ENCODE results near the gene BLM. TPM values are rescaled to one million over a fixed set of nuclear protein-coding genes. Genes with fewer than 3 reads are reported as not detected.
A peak's percentile ranks its signal among the peaks of the same experiment; 100 is the strongest.

The BLM gene
- total RNA-seq, 1 donor from 2014 or later: 44.8 TPM

DNA sequence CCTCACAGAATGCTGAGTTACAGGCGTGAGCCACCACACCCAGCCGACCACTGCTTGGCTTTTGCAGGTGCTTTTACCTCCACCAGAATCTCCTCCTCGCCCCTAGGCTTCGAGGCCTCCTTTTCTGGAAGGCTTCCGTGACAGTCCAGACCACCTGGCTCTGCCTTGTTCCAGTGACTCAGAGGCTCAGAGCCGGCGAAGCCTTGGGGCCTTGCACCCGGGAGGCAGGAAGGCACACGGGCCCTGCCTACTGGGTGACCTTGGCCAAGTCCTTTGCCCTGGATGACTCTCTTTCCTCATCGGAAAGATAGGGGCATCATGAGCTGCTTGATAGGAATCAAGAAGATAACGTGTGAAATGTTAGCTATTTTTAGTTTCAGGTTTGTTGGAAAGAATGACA, 119.9 kb downstream of the BLM start:
- Mint-ChIP-seq H3K27ac (ENCODE audit: unreplicated experiment) (peak overlapping the region; percentile 35), H3K9me3 (no peaks in the 10 kb centered on the region), H3K4me1 (peaks cover 10% of the 10 kb centered on the region), H3K36me3 (ENCODE audit: low read depth) (no peaks in the 10 kb centered on the region), H3K4me3 (no peak overlapping the region), H3K27me3 (ENCODE audit: low read depth) (peaks cover 3% of the 10 kb centered on the region)
- DNase-seq (ENCODE audit: low read depth, low spot score): no peak
- TF ChIP-seq, protein P1, sequence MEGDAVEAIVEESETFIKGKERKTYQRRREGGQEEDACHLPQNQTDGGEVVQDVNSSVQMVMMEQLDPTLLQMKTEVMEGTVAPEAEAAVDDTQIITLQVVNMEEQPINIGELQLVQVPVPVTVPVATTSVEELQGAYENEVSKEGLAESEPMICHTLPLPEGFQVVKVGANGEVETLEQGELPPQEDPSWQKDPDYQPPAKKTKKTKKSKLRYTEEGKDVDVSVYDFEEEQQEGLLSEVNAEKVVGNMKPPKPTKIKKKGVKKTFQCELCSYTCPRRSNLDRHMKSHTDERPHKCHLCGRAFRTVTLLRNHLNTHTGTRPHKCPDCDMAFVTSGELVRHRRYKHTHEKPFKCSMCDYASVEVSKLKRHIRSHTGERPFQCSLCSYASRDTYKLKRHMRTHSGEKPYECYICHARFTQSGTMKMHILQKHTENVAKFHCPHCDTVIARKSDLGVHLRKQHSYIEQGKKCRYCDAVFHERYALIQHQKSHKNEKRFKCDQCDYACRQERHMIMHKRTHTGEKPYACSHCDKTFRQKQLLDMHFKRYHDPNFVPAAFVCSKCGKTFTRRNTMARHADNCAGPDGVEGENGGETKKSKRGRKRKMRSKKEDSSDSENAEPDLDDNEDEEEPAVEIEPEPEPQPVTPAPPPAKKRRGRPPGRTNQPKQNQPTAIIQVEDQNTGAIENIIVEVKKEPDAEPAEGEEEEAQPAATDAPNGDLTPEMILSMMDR (conservative IDR thresholded peaks at IDR 0.05): no peak

DNA sequence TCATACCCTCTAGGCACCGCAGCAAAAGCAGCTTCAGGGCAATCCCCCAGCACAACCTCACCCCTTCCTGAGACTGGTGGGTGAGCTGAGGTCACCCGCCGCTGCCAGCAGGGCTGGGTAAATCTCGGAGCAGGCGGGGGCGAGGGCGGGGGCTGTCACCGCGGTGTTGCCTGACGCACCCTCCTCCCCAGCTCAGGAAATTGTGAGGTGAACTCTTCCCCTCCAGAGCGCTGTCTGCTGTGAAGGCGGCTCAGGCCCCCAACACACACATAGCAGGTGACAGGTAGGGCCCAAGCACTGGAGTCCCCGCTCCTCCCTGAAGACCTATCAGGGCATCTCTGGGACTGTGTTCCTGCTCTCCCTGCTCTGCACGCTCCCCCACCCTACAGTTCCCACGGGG, 121.0 kb downstream of the BLM start:
- H3K9me3 Mint-ChIP-seq: no peaks in the 10 kb centered on the region
- H3K27me3 Mint-ChIP-seq (ENCODE audit: low read depth): peaks cover 3% of the 10 kb centered on the region
- TF ChIP-seq, protein P1 (conservative IDR thresholded peaks at IDR 0.05): no peak
- no peak for DNase-seq (ENCODE audit: low read depth, low spot score)
- H3K36me3 Mint-ChIP-seq (ENCODE audit: low read depth): no peaks in the 10 kb centered on the region
- H3K4me1 Mint-ChIP-seq: peaks cover 10% of the 10 kb centered on the region
- no peak overlapping the region for H3K4me3 Mint-ChIP-seq
- H3K27ac Mint-ChIP-seq (ENCODE audit: unreplicated experiment): peak overlapping the region; percentile 35

DNA sequence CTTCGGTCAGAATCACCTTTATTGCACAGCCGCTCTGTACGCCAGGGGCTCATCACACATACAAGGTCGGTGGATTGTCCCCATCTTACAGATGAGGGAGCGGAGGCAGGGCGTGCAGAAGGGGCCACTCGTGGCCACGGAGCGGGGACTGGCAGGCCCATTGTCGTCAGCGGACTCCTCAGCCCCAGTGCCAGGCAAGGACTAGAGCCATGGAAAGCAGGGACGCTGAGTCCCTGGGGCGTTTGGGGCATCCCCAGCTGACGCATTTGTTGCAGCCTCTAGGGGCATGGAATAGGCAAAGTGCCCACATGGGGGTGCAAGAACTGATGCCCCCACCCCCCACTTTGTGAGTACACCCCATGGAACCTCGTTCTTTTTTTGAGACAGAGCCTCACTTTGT, 121.4 kb downstream of the BLM start:
- Mint-ChIP-seq H3K9me3 (no peaks in the 10 kb centered on the region), H3K4me3 (no peak overlapping the region), H3K4me1 (peaks cover 10% of the 10 kb centered on the region), H3K36me3 (ENCODE audit: low read depth) (no peaks in the 10 kb centered on the region), H3K27me3 (ENCODE audit: low read depth) (peaks cover 3% of the 10 kb centered on the region), H3K27ac (ENCODE audit: unreplicated experiment) (peak overlapping the region; percentile 35)
- DNase-seq (ENCODE audit: low read depth, low spot score): no peak
- TF ChIP-seq, protein P1 (conservative IDR thresholded peaks at IDR 0.05): no peak

DNA sequence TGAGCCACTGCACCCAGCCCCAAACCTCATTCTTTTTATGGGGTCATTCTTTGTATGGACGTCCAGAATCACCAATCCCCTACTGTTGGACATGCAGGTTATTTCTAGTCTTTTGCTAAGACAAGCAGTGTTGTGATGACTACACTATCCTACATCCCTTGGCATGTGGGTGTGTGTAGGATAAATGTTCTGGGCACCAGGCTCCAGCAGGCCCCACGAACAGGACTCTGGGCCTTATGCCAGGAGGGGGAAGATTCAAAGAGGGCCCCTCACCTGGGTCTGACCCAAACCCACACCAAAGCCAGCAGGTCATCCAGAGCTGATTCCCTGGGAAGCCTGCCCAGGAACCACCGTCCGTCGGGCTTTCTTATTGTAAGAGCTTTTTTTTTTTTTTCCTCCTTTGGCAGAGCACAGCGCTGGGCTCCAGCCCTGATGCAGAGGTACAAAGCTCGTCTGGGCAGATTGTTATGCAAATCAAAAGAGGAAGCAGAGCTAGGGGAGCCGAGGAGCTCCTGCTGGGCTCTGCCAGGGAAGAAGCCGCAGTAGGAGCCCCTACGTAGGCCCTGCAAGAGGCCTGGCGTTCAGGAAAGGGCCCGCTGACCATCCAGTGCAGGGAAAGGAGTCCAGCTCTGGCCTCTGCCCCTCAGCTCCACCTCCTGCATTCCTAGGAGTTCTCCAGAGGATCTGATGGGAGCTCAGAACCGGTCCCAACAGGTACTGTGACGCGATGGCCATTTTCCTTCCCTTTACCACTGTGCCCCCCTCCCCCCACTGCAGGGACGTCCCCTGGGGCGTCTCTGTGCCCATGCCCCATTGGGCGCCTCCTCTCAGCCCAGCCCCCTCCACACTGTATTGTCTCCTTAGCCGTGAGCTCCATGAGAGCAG, 122.3 kb downstream of the BLM start:
- Mint-ChIP-seq H3K36me3 (ENCODE audit: low read depth) (no peaks in the 10 kb centered on the region), H3K27ac (ENCODE audit: unreplicated experiment) (peak overlapping the region; percentile 50), H3K4me1 (peaks cover 10% of the 10 kb centered on the region), H3K9me3 (no peaks in the 10 kb centered on the region), H3K27me3 (ENCODE audit: low read depth) (peaks cover 3% of the 10 kb centered on the region), H3K4me3 (no peak overlapping the region)
- peak; percentile 12 for DNase-seq (ENCODE audit: low read depth, low spot score)
- TF ChIP-seq, protein P1 (conservative IDR thresholded peaks at IDR 0.05): no peak

DNA sequence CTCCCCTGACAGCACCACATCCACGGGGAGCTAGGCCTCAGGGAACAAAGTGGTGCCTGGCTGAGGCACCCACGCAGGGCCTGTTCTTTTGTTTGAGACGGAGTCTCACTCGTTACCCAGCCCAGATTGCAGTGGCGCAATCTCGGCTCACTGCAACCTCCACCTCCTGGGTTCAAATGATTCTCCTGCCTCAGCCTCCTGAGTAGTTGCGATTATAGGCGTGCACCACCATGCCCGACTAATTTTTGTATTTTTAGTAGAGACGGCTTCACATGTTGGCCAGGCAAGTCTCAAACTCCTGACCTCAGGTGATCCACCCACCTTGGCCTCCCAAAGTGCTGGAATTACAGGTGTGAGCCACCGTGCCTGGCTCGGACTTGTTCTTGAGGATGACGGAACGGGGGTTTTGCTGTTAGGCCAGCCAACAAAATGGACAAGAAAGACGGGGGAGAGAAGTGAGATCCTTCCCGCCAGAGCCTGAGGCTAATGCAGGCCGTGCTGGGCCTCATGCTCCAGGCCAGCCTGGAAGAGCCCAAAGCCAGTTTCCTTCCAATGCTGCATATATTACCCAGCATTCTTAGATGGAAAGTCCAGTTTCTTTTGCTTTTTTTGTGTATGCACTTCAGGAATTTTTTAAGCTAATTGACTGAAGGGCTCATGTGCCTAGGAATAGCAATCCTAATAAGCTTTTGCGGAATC, 123.2 kb downstream of the BLM start:
- no peak overlapping the region for H3K4me3 Mint-ChIP-seq
- no peaks in the 10 kb centered on the region for H3K36me3 Mint-ChIP-seq (ENCODE audit: low read depth)
- no peaks in the 10 kb centered on the region for H3K27me3 Mint-ChIP-seq (ENCODE audit: low read depth)
- TF ChIP-seq, protein P1 (conservative IDR thresholded peaks at IDR 0.05): no peak
- H3K9me3 Mint-ChIP-seq: no peaks in the 10 kb centered on the region
- H3K27ac Mint-ChIP-seq (ENCODE audit: unreplicated experiment): peak overlapping the region; percentile 50
- peaks cover 10% of the 10 kb centered on the region for H3K4me1 Mint-ChIP-seq
- no peak for DNase-seq (ENCODE audit: low read depth, low spot score)

Data from neural crest cell (in vitro differentiated cells).